Mammary epithelial cell (primary cell): ENCODE measurements around the gene BRINP1.

Experiments
- EZH2 ChIP-seq: IDR thresholded peaks from 2 replicates; pipeline ENCODE4 v1.6.1; 2012; ENCODE audit warnings: low read length, inconsistent platforms, borderline replicate concordance
- TF ChIP-seq, protein P1 (sequence below), 2 donors: IDR thresholded peaks in 1 of 2; conservative IDR thresholded peaks in 1 of 2; 2 replicates each; pipeline ENCODE4 v1.5.1; 2011 to 2012; ENCODE audit warnings: inconsistent platforms in 2 of 2, low read length in 2 of 2, mild to moderate bottlenecking in 2 of 2, control low read depth in 1 of 2, low read depth in 1 of 2; ENCODE audit not compliant: insufficient read depth in 1 of 2; ENCODE audit errors: extremely low read depth in 1 of 2

DNA sequence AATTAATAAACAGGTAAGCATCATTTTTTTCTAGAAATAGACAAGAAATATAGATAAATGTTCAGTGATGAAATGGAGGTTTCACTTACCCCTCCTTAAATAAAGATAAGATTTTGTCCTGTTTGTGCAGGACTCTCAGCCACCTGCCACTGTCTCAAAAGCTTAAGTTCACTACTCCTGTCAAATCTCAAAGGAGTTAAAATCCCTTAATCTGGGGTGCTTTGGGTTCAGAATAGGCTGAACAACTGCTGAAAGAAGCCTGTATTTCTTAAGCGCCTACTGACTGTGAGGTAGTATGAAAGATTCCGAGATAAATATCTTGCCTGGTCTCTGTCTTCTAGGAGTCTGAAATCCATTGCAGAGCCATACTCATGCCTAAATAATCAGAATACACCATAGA lies 3.7 kb upstream of the BRINP1 start:
- TF ChIP-seq, protein P1, sequence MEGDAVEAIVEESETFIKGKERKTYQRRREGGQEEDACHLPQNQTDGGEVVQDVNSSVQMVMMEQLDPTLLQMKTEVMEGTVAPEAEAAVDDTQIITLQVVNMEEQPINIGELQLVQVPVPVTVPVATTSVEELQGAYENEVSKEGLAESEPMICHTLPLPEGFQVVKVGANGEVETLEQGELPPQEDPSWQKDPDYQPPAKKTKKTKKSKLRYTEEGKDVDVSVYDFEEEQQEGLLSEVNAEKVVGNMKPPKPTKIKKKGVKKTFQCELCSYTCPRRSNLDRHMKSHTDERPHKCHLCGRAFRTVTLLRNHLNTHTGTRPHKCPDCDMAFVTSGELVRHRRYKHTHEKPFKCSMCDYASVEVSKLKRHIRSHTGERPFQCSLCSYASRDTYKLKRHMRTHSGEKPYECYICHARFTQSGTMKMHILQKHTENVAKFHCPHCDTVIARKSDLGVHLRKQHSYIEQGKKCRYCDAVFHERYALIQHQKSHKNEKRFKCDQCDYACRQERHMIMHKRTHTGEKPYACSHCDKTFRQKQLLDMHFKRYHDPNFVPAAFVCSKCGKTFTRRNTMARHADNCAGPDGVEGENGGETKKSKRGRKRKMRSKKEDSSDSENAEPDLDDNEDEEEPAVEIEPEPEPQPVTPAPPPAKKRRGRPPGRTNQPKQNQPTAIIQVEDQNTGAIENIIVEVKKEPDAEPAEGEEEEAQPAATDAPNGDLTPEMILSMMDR (conservative IDR thresholded peaks at IDR 0.05 in 1 of 2, IDR thresholded peaks at IDR 0.05 in 1 of 2; ENCODE audit: extremely low read depth in 1 of 2, insufficient read depth in 1 of 2, low read depth in 1 of 2, low read length in 2 of 2), result no peak
- no peak for TF ChIP-seq EZH2
